GM12865 (cell line): ENCODE measurements around the gene IFITM5.
"Not testable (repeated sequence)": the region's sequence is repeated elsewhere in the genome, so short reads cannot be mapped to it uniquely, and the experiment has no call there.

Experiments used
- DNase-seq: peaks from one replicate; pipeline ENCODE4 v3.0.0; 2010; ENCODE audit warnings: low read depth
- H3K4me3 ChIP-seq: 2 replicates; pipeline ENCODE4 v1.5.1; 2011; ENCODE audit warnings: mild to moderate bottlenecking, low read depth, low read length, control low read depth
- TF ChIP-seq, protein P1 (sequence below): IDR thresholded peaks from 2 replicates; pipeline ENCODE4 v1.5.1; 2011; ENCODE audit warnings: low read length, control low read depth, low read depth, inconsistent platforms; ENCODE audit not compliant: insufficient read depth; ENCODE audit errors: missing control alignments

IFITM5 gene

DNA sequence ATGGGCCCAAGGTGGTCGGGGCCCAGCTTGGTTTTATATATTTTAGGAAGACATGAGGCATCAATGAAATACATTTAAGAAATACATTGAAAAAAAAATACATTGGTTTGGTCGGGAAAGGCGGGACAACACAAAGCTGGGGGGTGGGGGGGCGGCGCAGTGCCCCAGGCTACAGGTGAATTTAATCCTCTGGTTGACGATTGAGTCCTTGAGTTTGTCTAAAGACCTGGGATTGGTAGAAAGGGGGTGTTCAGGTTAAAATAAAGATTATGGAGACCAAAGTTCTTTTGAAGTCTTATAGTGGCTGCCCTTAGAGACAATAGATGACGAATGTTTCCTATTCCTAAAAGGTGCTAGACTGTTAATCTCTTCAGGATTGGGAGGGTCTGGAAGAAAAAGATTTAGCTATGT is 17.6 kb upstream of the IFITM5 start:
- no peak for DNase-seq
- TF ChIP-seq, protein P1, sequence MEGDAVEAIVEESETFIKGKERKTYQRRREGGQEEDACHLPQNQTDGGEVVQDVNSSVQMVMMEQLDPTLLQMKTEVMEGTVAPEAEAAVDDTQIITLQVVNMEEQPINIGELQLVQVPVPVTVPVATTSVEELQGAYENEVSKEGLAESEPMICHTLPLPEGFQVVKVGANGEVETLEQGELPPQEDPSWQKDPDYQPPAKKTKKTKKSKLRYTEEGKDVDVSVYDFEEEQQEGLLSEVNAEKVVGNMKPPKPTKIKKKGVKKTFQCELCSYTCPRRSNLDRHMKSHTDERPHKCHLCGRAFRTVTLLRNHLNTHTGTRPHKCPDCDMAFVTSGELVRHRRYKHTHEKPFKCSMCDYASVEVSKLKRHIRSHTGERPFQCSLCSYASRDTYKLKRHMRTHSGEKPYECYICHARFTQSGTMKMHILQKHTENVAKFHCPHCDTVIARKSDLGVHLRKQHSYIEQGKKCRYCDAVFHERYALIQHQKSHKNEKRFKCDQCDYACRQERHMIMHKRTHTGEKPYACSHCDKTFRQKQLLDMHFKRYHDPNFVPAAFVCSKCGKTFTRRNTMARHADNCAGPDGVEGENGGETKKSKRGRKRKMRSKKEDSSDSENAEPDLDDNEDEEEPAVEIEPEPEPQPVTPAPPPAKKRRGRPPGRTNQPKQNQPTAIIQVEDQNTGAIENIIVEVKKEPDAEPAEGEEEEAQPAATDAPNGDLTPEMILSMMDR, result no peak
- peak overlapping the region; percentile 74 for H3K4me3 ChIP-seq

DNA sequence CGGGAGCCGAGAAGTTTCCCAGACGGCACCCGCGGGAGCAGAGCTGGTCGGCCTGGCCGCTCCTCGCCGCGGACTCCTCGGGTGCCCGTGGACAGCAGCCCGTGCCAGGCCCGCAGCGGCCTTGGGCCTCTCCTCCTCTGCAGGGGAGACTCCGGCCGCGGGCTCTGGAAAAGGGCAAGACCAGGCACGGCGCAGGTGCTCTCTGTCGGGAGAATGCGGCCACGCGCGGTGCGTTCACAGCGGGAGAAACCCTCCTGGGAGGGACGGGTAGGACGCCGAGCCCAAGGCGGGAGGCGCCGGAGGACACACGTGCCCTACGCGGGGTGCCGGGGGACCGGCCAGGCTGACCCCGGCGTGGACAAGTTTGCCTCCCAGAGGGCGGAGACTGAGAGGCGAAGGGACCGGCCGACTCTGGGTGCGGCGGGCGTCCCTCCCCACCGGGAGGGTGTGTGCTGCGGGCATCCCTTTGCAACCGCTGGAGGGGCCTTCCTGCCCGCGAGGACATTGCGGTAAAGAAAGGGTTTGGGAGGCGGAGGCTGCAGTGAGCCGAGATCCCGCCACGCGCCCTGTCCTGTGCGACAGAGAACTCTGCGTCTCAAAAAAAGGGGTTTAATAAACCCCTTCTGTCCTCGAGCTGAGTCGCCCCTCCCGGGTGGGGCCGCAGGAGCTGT is 16.8 kb upstream of the IFITM5 start:
- peak; percentile 10 for DNase-seq
- peak overlapping the region; percentile 74 for H3K4me3 ChIP-seq

DNA sequence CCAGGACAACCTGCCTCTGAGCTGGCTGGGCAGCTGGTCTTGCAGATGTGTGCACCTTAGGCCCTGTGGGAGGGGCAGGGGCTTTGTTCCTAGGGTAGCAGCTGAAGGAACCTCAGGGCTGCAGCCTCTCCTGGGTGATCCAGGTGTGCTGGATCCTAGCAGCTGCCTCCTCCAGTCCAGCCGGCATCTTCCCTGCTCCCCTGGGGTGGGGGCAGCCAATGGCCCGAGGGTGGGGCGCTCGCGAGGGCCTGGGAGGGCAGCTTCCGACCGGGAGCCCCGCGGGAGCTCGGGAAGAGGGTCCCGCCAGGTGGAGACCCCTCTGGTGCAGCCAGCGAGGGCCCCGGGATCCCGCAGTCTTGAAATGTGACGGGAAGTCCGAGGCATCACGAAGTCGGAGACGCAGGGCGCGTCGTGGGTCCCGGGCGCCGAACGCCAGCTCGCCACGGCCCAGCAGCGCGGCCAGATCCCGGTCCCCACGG is 16.2 kb upstream of the IFITM5 start:
- H3K4me3 ChIP-seq, result peak overlapping the region; percentile 74
- DNase-seq, result no peak
- TF ChIP-seq, protein P1, result no peak

More for the DNA sequence above, 16.8 kb upstream of the IFITM5 start:
- TF ChIP-seq, protein P1, result no peak

DNA sequence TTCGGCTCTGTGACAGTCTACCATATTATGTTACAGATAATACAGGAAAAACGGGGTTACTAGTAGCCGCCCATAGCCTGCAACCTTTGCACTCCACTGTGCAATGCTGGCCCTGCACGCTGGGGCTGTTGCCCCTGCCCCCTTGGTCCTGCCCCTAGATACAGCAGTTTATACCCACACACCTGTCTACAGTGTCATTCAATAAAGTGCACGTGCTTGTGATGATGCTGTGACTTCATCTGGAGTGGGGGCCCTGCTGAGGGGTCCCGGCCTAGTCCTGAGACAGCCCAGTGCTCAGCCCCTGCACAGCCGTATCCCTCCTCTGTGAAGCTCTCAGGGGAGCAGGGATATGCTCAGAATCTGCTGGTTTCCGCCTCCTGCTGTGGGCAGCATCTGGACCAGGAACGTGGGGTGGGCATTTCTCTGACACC is 15.7 kb upstream of the IFITM5 start:
- DNase-seq, result no peak
- TF ChIP-seq, protein P1, result no peak
- peak overlapping the region; percentile 74 for H3K4me3 ChIP-seq

DNA sequence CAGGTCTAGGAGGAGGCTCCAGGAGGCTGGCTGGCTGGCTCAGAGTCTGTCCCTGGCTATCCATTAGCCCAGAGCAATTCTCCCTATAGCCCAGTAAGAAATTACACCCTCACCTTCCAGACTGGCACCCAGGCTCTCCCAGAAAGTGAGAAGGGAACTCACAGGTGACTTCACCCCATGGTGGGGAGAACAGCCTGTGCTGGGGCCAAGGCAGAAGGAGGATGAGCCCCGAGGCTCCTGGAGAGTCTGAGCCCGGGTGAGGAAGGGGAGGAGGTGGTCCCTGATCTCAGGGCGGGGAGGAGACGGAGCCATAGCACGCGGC is 15.2 kb upstream of the IFITM5 start:
- H3K4me3 ChIP-seq, result peak overlapping the region; percentile 74
- not testable (repeated sequence) for DNase-seq

DNA sequence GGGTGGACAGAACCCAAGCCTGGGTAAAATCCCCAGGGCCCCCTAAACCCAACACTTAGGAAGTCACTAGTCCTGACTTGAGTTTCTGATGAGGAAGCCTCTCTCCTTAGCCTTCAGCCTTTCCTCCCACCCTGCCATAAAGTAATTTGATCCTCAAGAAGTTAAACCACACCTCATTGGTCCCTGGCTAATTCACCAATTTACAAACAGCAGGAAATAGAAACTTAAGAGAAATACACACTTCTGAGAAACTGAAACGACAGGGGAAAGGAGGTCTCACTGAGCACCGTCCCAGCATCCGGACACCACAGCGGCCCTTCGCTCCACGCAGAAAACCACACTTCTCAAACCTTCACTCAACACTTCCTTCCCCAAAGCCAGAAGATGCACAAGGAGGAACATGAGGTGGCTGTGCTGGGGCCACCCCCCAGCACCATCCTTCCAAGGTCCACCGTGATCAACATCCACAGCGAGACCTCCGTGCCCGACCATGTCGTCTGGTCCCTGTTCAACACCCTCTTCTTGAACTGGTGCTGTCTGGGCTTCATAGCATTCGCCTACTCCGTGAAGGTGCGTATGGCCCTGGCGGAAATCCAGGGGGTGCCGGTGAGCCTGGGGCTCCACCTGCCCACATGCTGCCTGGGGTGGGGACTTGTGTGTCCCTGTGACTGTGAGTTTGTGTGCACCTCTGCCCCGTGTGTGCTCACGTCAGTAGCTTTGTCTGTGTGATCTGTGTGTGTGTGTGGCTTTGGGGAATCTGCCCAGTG is 14.6 kb upstream of the IFITM5 start, which contains the start of gene IFITM1:
Gene IFITM1 (plus strand): TSS at position 254 of the 767 bp plus-strand sequence. CDS start 131 bp downstream, at position 385.
- TF ChIP-seq, protein P1, result no peak
- DNase-seq, result peak; percentile 94
- H3K4me3 ChIP-seq, result peak within 1 kb of the TSS; percentile 74

DNA sequence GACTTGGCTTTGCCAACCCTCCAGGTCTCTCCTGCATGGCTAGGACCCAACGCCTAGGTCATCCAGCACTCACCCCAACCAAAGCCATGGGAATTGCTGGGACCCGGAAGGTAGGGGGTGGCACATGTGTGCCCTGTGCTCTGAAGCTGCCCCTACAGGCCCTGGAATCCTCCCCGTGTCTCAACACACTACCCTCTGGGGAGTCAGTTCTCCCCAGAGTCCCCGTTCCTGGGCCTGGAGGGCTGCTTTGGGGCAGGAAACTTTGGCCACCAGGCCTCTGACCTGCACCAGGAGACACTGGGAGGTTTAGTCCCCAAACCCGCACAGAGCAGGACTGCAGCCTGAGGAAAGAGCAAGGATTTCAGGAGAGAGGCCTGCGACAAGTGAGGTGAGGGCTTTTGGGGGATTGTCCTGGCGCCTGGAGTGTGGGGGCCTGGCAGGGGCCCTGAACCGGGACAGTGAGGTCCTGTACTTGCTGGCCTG is 14.0 kb upstream of the IFITM5 start:
- DNase-seq, result peak; percentile 54
- TF ChIP-seq, protein P1, result no peak
- peak overlapping the region; percentile 74 for H3K4me3 ChIP-seq
